ENCODE measurements around the gene EID2B.
A peak's percentile ranks its signal among the peaks of the same experiment; 100 is the strongest.

EID2B gene

GRCh38 chr19:39532233-39533002, at the start of gene EID2B:
TSS of gene EID2B (minus strand) at chr19:39532852. CDS start at chr19:39532802, 50 bp downstream.
- DNase-seq (ENCODE audit: low read depth) = peak; percentile 77
- peak; percentile 98 for TF ChIP-seq CTCF (conservative IDR thresholded peaks at IDR 0.05; ENCODE audit: low read depth, low read length)

GRCh38 chr19:39582442-39582841, 49.8 kb upstream of the EID2B start:
- DNase-seq (ENCODE audit: low read depth) = no peak
- no peak overlapping the region for H3K4me3 ChIP-seq (ENCODE audit: low read length)
- no peak for TF ChIP-seq CTCF (conservative IDR thresholded peaks at IDR 0.05; ENCODE audit: low read depth, low read length)

More at GRCh38 chr19:39532233-39533002, at the start of gene EID2B:
- peak within 1 kb of the TSS; percentile 83 for H3K4me3 ChIP-seq (ENCODE audit: low read length)

- TF ChIP-seq CTCF (conservative IDR thresholded peaks at IDR 0.05; ENCODE audit: low read depth, low read length) = no peak
- no peak for DNase-seq (ENCODE audit: low read depth)
- no peak overlapping the region for H3K4me3 ChIP-seq (ENCODE audit: low read length)
These were observed 36.0 kb upstream of the EID2B start for GRCh38 chr19:39568604-39569003.

- DNase-seq (ENCODE audit: low read depth) = no peak
- TF ChIP-seq CTCF (conservative IDR thresholded peaks at IDR 0.05; ENCODE audit: low read depth, low read length) = no peak
These were observed 33.4 kb upstream of the EID2B start for GRCh38 chr19:39566064-39566463.

GRCh38 chr19:39563408-39563807, 30.8 kb upstream of the EID2B start:
- no peak overlapping the region for H3K4me3 ChIP-seq (ENCODE audit: low read length)
- peak; percentile 58 for DNase-seq (ENCODE audit: low read depth)
- TF ChIP-seq CTCF (conservative IDR thresholded peaks at IDR 0.05; ENCODE audit: low read depth, low read length) = no peak

More at GRCh38 chr19:39566064-39566463, 33.4 kb upstream of the EID2B start:
- H3K4me3 ChIP-seq (ENCODE audit: low read length) = no peak overlapping the region

- TF ChIP-seq CTCF (conservative IDR thresholded peaks at IDR 0.05; ENCODE audit: low read depth, low read length) = no peak
- H3K4me3 ChIP-seq (ENCODE audit: low read length) = no peak overlapping the region
- DNase-seq (ENCODE audit: low read depth) = no peak
These were observed 26.0 kb upstream of the EID2B start for GRCh38 chr19:39558624-39559117.
